HEK293 (cell line): Measurements from ENCODE around the gene MUCL3.

ENCODE experiments used
- GFI1B ChIP-seq: fragments of 450-650 bp; formaldehyde crosslinking; IDR thresholded peaks from 2 replicates; pipeline ENCODE4 v1.5.1; 2016; ENCODE audit warnings: missing biosample characterization, missing genetic modification characterization
- IKZF3 ChIP-seq: fragments of 450-650 bp; IDR thresholded peaks from 2 replicates; pipeline ENCODE4 v1.5.0; 2018; ENCODE audit warnings: missing biosample characterization, mild to moderate bottlenecking, missing genetic modification characterization, moderate library complexity
- KLF10 ChIP-seq: fragments of 450-650 bp; IDR thresholded peaks from 2 replicates; pipeline ENCODE4 v1.5.1; 2018; ENCODE audit warnings: missing biosample characterization, mild to moderate bottlenecking, missing genetic modification characterization
- KLF16 ChIP-seq: fragments of 450-650 bp; formaldehyde crosslinking; IDR thresholded peaks from 2 replicates; pipeline ENCODE4 v1.5.1; 2017; ENCODE audit warnings: missing biosample characterization, missing genetic modification characterization
- REST ChIP-seq: fragments of 450-650 bp; formaldehyde crosslinking; IDR thresholded peaks from 2 replicates; pipeline ENCODE4 v1.5.1; 2016; ENCODE audit warnings: missing biosample characterization, missing genetic modification characterization
- ZBTB1 ChIP-seq: fragments of 450-650 bp; formaldehyde crosslinking; IDR thresholded peaks from 2 replicates; pipeline ENCODE4 v1.5.1; 2016; ENCODE audit warnings: missing biosample characterization, missing genetic modification characterization
- ZEB2 ChIP-seq: fragments of 450-650 bp; formaldehyde crosslinking; IDR thresholded peaks from 2 replicates; pipeline ENCODE4 v1.5.1; 2016; ENCODE audit warnings: missing biosample characterization, missing genetic modification characterization
- ZNF121 ChIP-seq: fragments of 450-650 bp; formaldehyde crosslinking; IDR thresholded peaks from 2 replicates; pipeline ENCODE4 v1.5.1; 2016; ENCODE audit warnings: missing biosample characterization, missing genetic modification characterization
- ZNF155 ChIP-seq: fragments of 450-650 bp; formaldehyde crosslinking; IDR thresholded peaks from 2 replicates; pipeline ENCODE4 v1.5.1; 2016; ENCODE audit warnings: missing biosample characterization, missing genetic modification characterization
- ZNF19 ChIP-seq: fragments of 450-650 bp; formaldehyde crosslinking; IDR thresholded peaks from 2 replicates; pipeline ENCODE4; 2016; ENCODE audit warnings: missing biosample characterization, missing genetic modification characterization, low read depth
- ZNF248 ChIP-seq: fragments of 450-650 bp; formaldehyde crosslinking; IDR thresholded peaks from 2 replicates; pipeline ENCODE4 v1.5.1; 2017; ENCODE audit warnings: missing biosample characterization, missing genetic modification characterization
- ZNF280C ChIP-seq: fragments of 450-650 bp; formaldehyde crosslinking; IDR thresholded peaks from 2 replicates; pipeline ENCODE4 v1.5.1; 2016; ENCODE audit warnings: missing biosample characterization, missing genetic modification characterization
- ZNF362 ChIP-seq: fragments of 450-650 bp; formaldehyde crosslinking; IDR thresholded peaks from 2 replicates; pipeline ENCODE4 v1.5.1; 2016; ENCODE audit warnings: missing biosample characterization, missing genetic modification characterization
- ZNF404 ChIP-seq: fragments of 450-650 bp; formaldehyde crosslinking; IDR thresholded peaks from 2 replicates; pipeline ENCODE4 v1.5.1; 2017; ENCODE audit warnings: missing biosample characterization, missing genetic modification characterization
- ZNF423 ChIP-seq: fragments of 450-650 bp; formaldehyde crosslinking; IDR thresholded peaks from 2 replicates; pipeline ENCODE4 v1.5.1; 2016; ENCODE audit warnings: missing biosample characterization, missing genetic modification characterization
- ZNF488 ChIP-seq: fragments of 450-650 bp; formaldehyde crosslinking; IDR thresholded peaks from 2 replicates; pipeline ENCODE4 v1.5.1; 2016; ENCODE audit warnings: missing biosample characterization, missing genetic modification characterization
- ZNF514 ChIP-seq: fragments of 450-650 bp; formaldehyde crosslinking; IDR thresholded peaks from 2 replicates; pipeline ENCODE4 v1.5.1; 2016; ENCODE audit warnings: missing biosample characterization, missing genetic modification characterization
- ZNF518A ChIP-seq: fragments of 450-650 bp; formaldehyde crosslinking; conservative IDR thresholded peaks from 2 replicates; pipeline ENCODE4 v1.5.1; 2016; ENCODE audit warnings: low read depth, missing biosample characterization, missing genetic modification characterization
- ZNF561 ChIP-seq: fragments of 450-650 bp; IDR thresholded peaks from 2 replicates; pipeline ENCODE4 v1.5.1; 2018; ENCODE audit warnings: missing biosample characterization, missing genetic modification characterization, borderline replicate concordance
- ZNF639 ChIP-seq: fragments of 450-650 bp; formaldehyde crosslinking; IDR thresholded peaks from 2 replicates; pipeline ENCODE4 v1.5.1; 2016; ENCODE audit warnings: missing biosample characterization, missing genetic modification characterization
- ZNF660 ChIP-seq: fragments of 450-650 bp; IDR thresholded peaks from 2 replicates; pipeline ENCODE4 v1.5.1; 2018; ENCODE audit warnings: missing biosample characterization, mild to moderate bottlenecking, missing genetic modification characterization
- ZNF707 ChIP-seq: fragments of 450-650 bp; formaldehyde crosslinking; IDR thresholded peaks from 2 replicates; pipeline ENCODE4 v1.5.1; 2016; ENCODE audit warnings: missing biosample characterization, missing genetic modification characterization
- ZNF777 ChIP-seq: fragments of 450-650 bp; formaldehyde crosslinking; IDR thresholded peaks from 2 replicates; pipeline ENCODE4 v1.5.1; 2017; ENCODE audit warnings: missing biosample characterization, missing genetic modification characterization, borderline replicate concordance
- ZSCAN16 ChIP-seq: fragments of 450-650 bp; formaldehyde crosslinking; IDR thresholded peaks from 2 replicates; pipeline ENCODE4 v1.5.1; 2016; ENCODE audit warnings: missing biosample characterization, missing genetic modification characterization

Gene MUCL3

GRCh38 chr6:30907758-30908591 lies 32.8 kb upstream of the MUCL3 start, which contains the start of gene GTF2H4 (continued):
- TF ChIP-seq REST (tag by site-specific recombination) (peak; percentile 56), GFI1B (tag by site-specific recombination) (no peak), KLF10 (peak; percentile 92), ZNF639 (tag by site-specific recombination) (peak; percentile 98), ZNF362 (tag by site-specific recombination) (peak; percentile 57; the same call in 1 of the 2 replicates), ZNF518A (peak; percentile 88), ZNF280C (no peak), ZEB2 (tag by site-specific recombination) (peak; percentile 98), ZNF248 (tag by site-specific recombination) (no peak), ZNF660 (peak; percentile 99), ZNF707 (tag by site-specific recombination) (no peak; the same call in 1 of the 2 replicates), ZBTB1 (tag by site-specific recombination) (no peak), ZNF777 (tag by site-specific recombination) (no peak), ZNF488 (tag by site-specific recombination) (no peak; the same call in none of the 2 replicates), ZNF404 (tag by site-specific recombination) (no peak), ZNF561 (tag by site-specific recombination) (peak; percentile 99), ZNF155 (peak; percentile 13; the same call in 1 of the 2 replicates), KLF16 (peak; percentile 99; the same call in 1 of the 2 replicates), IKZF3 (peak; percentile 99), ZNF19 (tag by site-specific recombination) (no peak), ZNF121 (tag by site-specific recombination) (peak; percentile 91), ZSCAN16 (tag by site-specific recombination) (no peak), ZNF514 (tag by site-specific recombination) (no peak), ZNF423 (tag by site-specific recombination) (no peak)
